Measurements from ENCODE around the gene OGG1. TPM values are rescaled to one million over a fixed set of nuclear protein-coding genes. Genes with fewer than 3 reads are reported as not detected.

OGG1 gene
- total RNA-seq, 1 donor from 2014 or later, result 38.6 TPM

DNA sequence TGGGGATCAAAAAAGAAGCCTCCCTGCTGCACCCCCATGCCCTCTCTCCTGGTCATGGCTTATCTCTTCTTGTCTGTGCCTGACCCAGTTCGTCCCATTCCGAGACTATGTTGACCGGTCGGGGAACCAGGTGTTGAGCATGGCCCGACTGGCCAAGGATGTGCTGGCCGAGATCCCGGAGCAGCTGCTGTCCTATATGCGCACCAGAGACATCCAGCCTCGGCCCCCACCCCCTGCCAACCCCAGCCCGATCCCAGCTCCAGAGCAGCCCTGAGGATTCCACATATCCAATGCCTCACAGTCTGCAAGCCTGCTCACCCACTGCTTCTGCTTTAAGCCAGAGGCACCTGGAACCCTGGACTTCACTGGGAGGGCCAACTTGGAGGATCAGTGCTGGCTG lies 20.3 kb upstream of the OGG1 start:
- no peak overlapping the region for H3K27ac Mint-ChIP-seq (ENCODE audit: unreplicated experiment)

GRCh38 chr3:9730657-9731205 lies 19.0 kb upstream of the OGG1 start:
- TF ChIP-seq, protein P1, sequence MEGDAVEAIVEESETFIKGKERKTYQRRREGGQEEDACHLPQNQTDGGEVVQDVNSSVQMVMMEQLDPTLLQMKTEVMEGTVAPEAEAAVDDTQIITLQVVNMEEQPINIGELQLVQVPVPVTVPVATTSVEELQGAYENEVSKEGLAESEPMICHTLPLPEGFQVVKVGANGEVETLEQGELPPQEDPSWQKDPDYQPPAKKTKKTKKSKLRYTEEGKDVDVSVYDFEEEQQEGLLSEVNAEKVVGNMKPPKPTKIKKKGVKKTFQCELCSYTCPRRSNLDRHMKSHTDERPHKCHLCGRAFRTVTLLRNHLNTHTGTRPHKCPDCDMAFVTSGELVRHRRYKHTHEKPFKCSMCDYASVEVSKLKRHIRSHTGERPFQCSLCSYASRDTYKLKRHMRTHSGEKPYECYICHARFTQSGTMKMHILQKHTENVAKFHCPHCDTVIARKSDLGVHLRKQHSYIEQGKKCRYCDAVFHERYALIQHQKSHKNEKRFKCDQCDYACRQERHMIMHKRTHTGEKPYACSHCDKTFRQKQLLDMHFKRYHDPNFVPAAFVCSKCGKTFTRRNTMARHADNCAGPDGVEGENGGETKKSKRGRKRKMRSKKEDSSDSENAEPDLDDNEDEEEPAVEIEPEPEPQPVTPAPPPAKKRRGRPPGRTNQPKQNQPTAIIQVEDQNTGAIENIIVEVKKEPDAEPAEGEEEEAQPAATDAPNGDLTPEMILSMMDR (conservative IDR thresholded peaks at IDR 0.05), result no peak
- peak overlapping the region; percentile 30 for H3K27ac Mint-ChIP-seq (ENCODE audit: unreplicated experiment)
- no peaks in the 10 kb centered on the region for H3K36me3 Mint-ChIP-seq (ENCODE audit: low read depth)
- H3K9me3 Mint-ChIP-seq, result no peaks in the 10 kb centered on the region
- H3K4me3 Mint-ChIP-seq, result peak overlapping the region; percentile 95
- peaks cover 23% of the 10 kb centered on the region for H3K4me1 Mint-ChIP-seq
- H3K27me3 Mint-ChIP-seq (ENCODE audit: low read depth), result peaks cover 26% of the 10 kb centered on the region
- no peak for DNase-seq (ENCODE audit: low read depth, low spot score)

More for the DNA sequence above, 20.3 kb upstream of the OGG1 start:
- Mint-ChIP-seq H3K4me3 (peak overlapping the region; percentile 42), H3K27me3 (ENCODE audit: low read depth) (peaks cover 28% of the 10 kb centered on the region), H3K9me3 (no peaks in the 10 kb centered on the region), H3K36me3 (ENCODE audit: low read depth) (no peaks in the 10 kb centered on the region), H3K4me1 (peaks cover 23% of the 10 kb centered on the region)
- no peak for DNase-seq (ENCODE audit: low read depth, low spot score)
- TF ChIP-seq, protein P1 (conservative IDR thresholded peaks at IDR 0.05), result no peak

DNA sequence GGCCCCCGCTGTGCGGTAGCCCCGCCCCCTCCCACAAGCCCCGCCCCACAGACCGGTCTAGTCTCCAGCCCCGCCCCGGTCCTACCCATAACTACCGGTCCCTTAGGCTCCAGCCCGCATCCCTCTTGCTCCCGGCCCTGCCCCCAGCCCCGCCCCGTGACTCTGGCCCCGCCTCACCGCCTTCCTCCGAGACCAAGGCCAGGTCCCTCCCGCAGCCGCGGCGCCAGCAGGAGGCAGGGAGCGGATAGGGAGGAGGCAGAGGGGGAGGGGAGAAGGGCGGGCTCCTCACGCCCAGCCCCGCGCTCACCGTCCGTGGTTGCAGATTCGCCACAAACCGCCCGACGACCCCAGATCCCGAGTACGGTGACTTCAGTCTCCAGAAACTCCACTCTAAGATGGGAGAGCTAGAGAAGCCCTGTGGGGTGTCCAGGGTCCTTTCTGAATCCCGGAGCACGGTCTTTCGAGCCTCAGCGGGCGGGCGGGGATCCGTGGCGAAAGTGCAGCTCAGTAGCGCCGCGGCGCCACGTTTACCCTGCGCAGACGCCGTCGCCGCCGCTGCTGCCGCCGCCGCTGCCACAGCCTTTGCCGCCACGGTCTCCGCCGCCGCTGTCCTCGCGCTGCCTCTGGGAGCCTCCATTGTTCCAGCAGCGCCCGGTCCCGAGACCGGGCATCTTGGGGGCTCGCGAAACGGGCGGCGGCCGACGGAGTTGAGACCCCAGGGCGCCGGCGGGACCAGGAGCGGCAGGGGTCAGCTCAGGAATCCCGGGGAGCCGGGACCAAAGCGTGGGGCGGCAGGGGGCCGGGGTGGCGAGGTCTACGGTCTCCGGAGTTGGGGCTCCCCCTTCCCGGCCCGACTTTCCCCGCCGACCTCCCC lies 18.3 kb upstream of the OGG1 start, which contains the start of gene BRPF1:
Gene BRPF1, plus strand, starts transcription at position 530 of the 874 bp plus-strand sequence. CDS start 2,406 bp downstream, outside the sequence.
- Mint-ChIP-seq H3K4me3 (peak within 1 kb of the TSS; percentile 95), H3K36me3 (ENCODE audit: low read depth) (no peaks in the 10 kb centered on the region), H3K27ac (ENCODE audit: unreplicated experiment) (peak within 1 kb of the TSS; percentile 100), H3K9me3 (no peaks in the 10 kb centered on the region), H3K27me3 (ENCODE audit: low read depth) (peaks cover 22% of the 10 kb centered on the region), H3K4me1 (peaks cover 23% of the 10 kb centered on the region)
- TF ChIP-seq, protein P1 (conservative IDR thresholded peaks at IDR 0.05), result no peak
- DNase-seq (ENCODE audit: low read depth, low spot score), result peak; percentile 96

DNA sequence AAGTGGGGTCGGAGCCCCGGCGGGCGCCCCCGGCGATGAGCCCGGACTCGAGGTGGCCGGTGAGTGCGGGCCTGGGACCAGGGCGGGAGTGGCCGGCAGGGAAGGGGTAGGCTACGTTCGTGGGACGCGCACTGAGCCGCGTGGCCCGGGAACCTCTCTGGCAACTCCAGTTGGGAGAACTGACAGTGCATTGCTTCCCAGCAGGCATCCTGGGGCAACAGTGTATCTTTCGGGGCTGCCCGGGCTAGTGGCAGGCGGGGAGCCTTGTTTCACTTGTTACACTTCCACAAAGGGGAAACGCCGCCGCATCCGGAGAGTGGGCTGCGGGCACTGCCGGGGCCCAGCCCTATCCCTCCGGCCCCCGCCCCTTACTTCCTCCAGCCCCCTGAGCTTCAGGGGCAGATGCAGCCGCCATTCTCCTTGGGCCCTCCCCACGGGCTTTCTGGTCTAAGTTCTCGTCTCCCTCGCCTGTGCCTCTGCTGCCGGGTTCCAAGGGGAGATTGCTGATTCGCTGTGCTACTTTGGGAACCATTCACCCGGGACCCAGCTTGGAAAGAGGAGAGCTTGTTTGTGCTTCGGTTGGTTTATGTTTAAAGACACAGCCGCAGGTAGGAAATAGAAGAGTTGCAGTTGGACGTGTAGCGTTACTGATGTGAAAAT lies 17.5 kb upstream of the OGG1 start:
- Mint-ChIP-seq H3K4me1 (peaks cover 23% of the 10 kb centered on the region), H3K27me3 (ENCODE audit: low read depth) (peaks cover 16% of the 10 kb centered on the region), H3K9me3 (no peaks in the 10 kb centered on the region), H3K4me3 (peak overlapping the region; percentile 92), H3K36me3 (ENCODE audit: low read depth) (no peaks in the 10 kb centered on the region), H3K27ac (ENCODE audit: unreplicated experiment) (peak overlapping the region; percentile 88)
- TF ChIP-seq, protein P1 (conservative IDR thresholded peaks at IDR 0.05), result no peak
- no peak for DNase-seq (ENCODE audit: low read depth, low spot score)

- Mint-ChIP-seq H3K9me3 (no peaks in the 10 kb centered on the region), H3K27me3 (ENCODE audit: low read depth) (peaks cover 10% of the 10 kb centered on the region), H3K27ac (ENCODE audit: unreplicated experiment) (peak overlapping the region; percentile 88), H3K4me3 (peak overlapping the region; percentile 92), H3K36me3 (ENCODE audit: low read depth) (no peaks in the 10 kb centered on the region), H3K4me1 (peaks cover 23% of the 10 kb centered on the region)
- no peak for DNase-seq (ENCODE audit: low read depth, low spot score)
- TF ChIP-seq, protein P1 (conservative IDR thresholded peaks at IDR 0.05), result no peak
These were observed 17.0 kb upstream of the OGG1 start for GRCh38 chr3:9732740-9733115.

Data from neural crest cell (in vitro differentiated cells).